Stomach smooth muscle (tissue), 2 donors: Measurements from ENCODE around the gene ATP11B.

Experiments
- H3K27ac ChIP-seq: one replicate; pipeline ENCODE4 v1.7.0; 2013; ENCODE audit warnings: mild to moderate bottlenecking, low read length, inconsistent platforms
- H3K27me3 ChIP-seq, 2 donors: one replicate each; pipeline ENCODE4 v1.7.0; 2013; ENCODE audit warnings: low read length in 2 of 2; ENCODE audit not compliant: insufficient read depth in 2 of 2, control insufficient read depth in 1 of 2
- H3K36me3 ChIP-seq, 2 donors: one replicate each; pipeline ENCODE4 v1.7.0; 2013; ENCODE audit warnings: low read length in 2 of 2; ENCODE audit not compliant: control insufficient read depth in 2 of 2, insufficient read depth in 2 of 2
- H3K4me1 ChIP-seq: one replicate; pipeline ENCODE4 v1.7.0; 2013; ENCODE audit warnings: low read length; ENCODE audit not compliant: control insufficient read depth, insufficient read depth
- H3K4me3 ChIP-seq, 2 donors: one replicate each; pipeline ENCODE4 v1.7.0; 2013; ENCODE audit warnings: low read length in 2 of 2
- H3K9ac ChIP-seq, 2 donors: one replicate each; pipeline ENCODE4 v1.7.0; 2013; ENCODE audit warnings: low read length in 2 of 2, mild to moderate bottlenecking in 1 of 2
- H3K9me3 ChIP-seq, 2 donors: one replicate each; pipeline ENCODE4 v1.7.0; 2013; ENCODE audit warnings: low read length in 2 of 2; ENCODE audit not compliant: control insufficient read depth in 2 of 2
- donor health status: healthy.
- donor health status: Pancreatic carcinoma.

ATP11B gene

DNA sequence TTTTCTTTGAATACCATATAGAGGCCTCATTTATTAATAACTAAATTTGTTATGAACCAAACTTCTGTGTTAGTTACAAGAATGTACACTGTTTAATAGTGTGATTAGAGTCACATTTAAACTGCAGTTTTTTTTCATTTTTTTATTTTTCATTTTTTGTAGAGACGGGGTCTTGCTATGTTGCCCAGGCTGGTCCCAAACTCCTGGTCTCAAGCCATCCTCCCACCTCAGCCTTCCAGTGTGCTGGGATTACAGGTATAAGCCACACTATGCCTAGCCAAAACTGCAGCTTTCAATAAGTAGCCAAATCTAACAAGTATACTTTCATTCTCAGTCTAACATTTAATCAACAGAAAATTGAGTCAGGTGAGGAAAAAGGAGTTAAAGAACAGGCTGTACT is 10.2 kb upstream of the ATP11B start:
- no peak overlapping the region for H3K9ac ChIP-seq
- no peaks in the 10 kb centered on the region for H3K36me3 ChIP-seq
- no peaks in the 10 kb centered on the region for H3K4me1 ChIP-seq
- no peak overlapping the region for H3K4me3 ChIP-seq
- peaks cover 4 to 5% of the 10 kb centered on the region in 2 donors for H3K27me3 ChIP-seq
- no peak overlapping the region for H3K27ac ChIP-seq
- H3K9me3 ChIP-seq, result no peaks in the 10 kb centered on the region

DNA sequence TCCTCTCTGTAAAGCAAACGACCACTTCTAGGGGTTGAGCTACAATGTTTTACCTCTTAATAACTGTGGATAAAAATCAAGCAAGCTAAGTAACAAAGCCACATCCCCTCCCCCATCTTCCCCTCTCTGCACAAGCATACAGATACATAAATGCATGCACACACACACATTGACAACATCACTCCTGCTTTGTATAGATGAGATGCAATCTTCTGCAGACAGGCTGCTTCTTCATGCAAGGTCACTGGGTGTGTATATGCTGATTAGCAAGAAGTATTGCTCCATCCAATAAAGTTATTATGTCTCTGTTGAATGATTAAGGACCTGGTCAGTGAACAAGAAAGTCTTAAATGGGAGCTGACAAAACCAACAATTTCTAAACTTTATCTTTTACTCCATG is 8.8 kb upstream of the ATP11B start:
- no peak overlapping the region for H3K9ac ChIP-seq
- H3K9me3 ChIP-seq, result no peaks in the 10 kb centered on the region
- H3K36me3 ChIP-seq, result no peaks in the 10 kb centered on the region

DNA sequence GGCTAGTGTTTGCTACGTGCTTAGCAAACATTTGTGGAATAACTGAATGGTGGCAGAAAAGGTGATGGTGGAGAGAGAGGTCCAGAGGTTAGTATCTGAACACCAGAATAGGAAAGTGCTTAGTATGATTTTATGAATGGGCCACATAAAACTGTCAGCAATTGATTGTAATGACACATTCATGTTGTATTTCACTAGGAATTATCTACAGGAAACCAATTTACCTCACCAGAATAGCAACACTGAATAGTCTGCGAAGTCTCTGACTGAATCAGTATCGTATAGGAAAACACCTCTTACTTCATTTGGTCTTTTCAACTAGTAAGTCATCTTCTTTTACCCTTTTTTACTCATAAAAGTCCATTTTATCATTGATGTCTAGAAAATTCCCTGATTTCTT is 8.2 kb upstream of the ATP11B start:
- no peaks in the 10 kb centered on the region for H3K36me3 ChIP-seq
- H3K27me3 ChIP-seq, result peaks cover 4 to 5% of the 10 kb centered on the region in 2 donors
- H3K27ac ChIP-seq, result no peak overlapping the region
- H3K4me3 ChIP-seq, result no peak overlapping the region
- no peak overlapping the region for H3K9ac ChIP-seq
- H3K9me3 ChIP-seq, result no peaks in the 10 kb centered on the region
- H3K4me1 ChIP-seq, result no peaks in the 10 kb centered on the region

More for the DNA sequence above, 8.8 kb upstream of the ATP11B start:
- Histone ChIP-seq H3K27me3 (peaks cover 4 to 5% of the 10 kb centered on the region in 2 donors), H3K4me3 (no peak overlapping the region), H3K27ac (no peak overlapping the region), H3K4me1 (no peaks in the 10 kb centered on the region)

DNA sequence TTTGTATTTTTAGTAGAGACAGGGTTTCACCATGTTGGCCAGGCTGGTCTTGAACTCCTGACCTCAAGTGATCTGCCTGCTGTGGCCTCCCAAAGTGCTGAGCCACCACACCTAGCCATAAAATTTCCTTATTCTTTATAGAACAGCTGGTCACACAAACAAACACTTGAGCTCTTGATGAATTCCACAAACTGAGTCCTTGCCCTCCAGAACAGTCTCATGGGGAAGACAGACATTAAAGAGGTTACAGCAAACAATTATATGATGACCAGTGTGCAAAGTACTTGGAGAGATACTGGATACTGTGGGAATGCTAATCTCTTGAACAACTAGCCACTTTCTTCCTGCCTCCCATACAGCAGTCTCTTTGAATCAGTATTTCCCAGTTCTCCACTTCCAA is 7.5 kb upstream of the ATP11B start:
- Histone ChIP-seq H3K9me3 (no peaks in the 10 kb centered on the region), H3K4me3 (no peak overlapping the region)

GRCh38 chr3:182786564-182787196 is 6.6 kb upstream of the ATP11B start:
- Histone ChIP-seq H3K4me3 (no peak overlapping the region), H3K36me3 (no peaks in the 10 kb centered on the region), H3K27ac (no peak overlapping the region), H3K9me3 (no peaks in the 10 kb centered on the region), H3K9ac (no peak overlapping the region), H3K27me3 (peaks cover 4 to 5% of the 10 kb centered on the region in 2 donors), H3K4me1 (no peaks in the 10 kb centered on the region)

More for the DNA sequence above, 7.5 kb upstream of the ATP11B start:
- H3K36me3 ChIP-seq, result no peaks in the 10 kb centered on the region
- H3K9ac ChIP-seq, result no peak overlapping the region
- H3K27me3 ChIP-seq, result peaks cover 4 to 5% of the 10 kb centered on the region in 2 donors
- H3K27ac ChIP-seq, result no peak overlapping the region
- no peaks in the 10 kb centered on the region for H3K4me1 ChIP-seq

GRCh38 chr3:182787302-182788036 is 5.8 kb upstream of the ATP11B start:
- no peaks in the 10 kb centered on the region for H3K36me3 ChIP-seq
- no peak overlapping the region for H3K4me3 ChIP-seq
- H3K27ac ChIP-seq, result no peak overlapping the region
- no peaks in the 10 kb centered on the region for H3K9me3 ChIP-seq
- no peaks in the 10 kb centered on the region for H3K4me1 ChIP-seq
- peaks cover 4 to 5% of the 10 kb centered on the region in 2 donors for H3K27me3 ChIP-seq
- no peak overlapping the region for H3K9ac ChIP-seq

DNA sequence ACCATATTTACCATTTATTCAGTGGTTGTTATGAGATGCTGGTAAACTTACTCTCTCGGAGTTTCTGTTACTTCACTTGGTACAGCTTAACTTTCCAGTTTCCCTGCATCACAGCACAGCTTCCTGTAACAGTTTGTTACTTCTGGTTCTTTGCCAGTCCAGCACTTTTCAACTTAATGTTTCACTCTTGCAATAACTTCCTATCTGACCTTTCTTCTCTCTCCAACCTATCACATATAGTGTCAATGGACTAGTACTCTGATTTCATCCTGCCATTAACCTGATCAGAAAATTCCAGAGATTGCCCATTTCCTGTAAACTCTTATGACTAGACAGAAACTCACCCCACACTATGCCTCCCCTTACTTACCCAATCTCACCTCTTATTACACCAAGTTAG is 3.9 kb upstream of the ATP11B start:
- H3K27me3 ChIP-seq, result peaks cover 4 to 5% of the 10 kb centered on the region in 2 donors
- no peaks in the 10 kb centered on the region for H3K36me3 ChIP-seq
- H3K27ac ChIP-seq, result no peak overlapping the region
- H3K9me3 ChIP-seq, result no peaks in the 10 kb centered on the region
- no peak overlapping the region for H3K9ac ChIP-seq
- H3K4me1 ChIP-seq, result peaks cover 2% of the 10 kb centered on the region
- H3K4me3 ChIP-seq, result no peak overlapping the region

- Histone ChIP-seq H3K27me3 (peaks cover 4 to 5% of the 10 kb centered on the region in 2 donors), H3K27ac (no peak overlapping the region), H3K4me1 (peaks cover 5% of the 10 kb centered on the region), H3K4me3 (no peak overlapping the region), H3K9ac (no peak overlapping the region), H3K36me3 (no peaks in the 10 kb centered on the region), H3K9me3 (no peaks in the 10 kb centered on the region)
These were observed 2.7 kb upstream of the ATP11B start for GRCh38 chr3:182790612-182791011.

DNA sequence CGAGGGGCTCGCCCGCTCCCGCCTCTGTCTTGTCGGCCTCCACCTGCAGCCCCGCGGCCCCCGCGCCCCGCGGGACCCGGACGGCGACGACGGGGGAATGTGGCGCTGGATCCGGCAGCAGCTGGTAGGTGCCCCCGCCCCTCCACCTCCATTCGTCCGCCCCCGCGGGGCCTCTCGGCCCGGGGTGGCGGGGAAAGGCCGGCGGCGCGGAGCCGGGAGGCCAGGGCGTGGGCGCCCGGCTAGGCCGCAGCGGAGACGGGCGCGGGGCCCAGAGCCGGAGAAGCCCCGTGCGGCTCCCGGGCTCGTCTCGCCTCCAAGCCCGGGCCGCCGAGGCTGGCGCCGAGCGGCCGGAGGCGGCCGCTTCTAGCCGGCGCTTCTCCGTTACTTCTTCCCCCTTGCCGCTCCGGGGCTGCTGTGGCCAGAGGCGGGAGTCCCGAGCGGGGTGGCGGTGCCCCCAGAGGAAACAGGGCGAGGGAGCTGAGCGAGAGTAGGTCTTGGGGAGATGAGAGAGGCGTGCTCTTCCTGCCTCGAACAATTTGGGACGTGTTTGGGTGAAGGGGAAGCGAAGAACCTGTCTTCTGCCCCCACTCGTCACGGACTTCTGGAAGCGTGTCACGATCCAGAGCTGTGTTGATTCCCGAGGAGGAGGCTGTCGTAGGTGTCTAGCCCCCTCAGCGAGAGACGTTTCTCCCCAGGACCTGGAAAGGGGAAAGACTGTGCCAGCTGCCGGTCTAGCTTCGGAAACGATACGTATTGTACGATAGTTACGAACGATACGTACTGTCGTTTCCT is 555 bp downstream of the ATP11B start:
- Histone ChIP-seq H3K4me3 (peak overlapping the region; percentile 92 to 99), H3K27me3 (no peaks in the 10 kb centered on the region), H3K9me3 (no peaks in the 10 kb centered on the region), H3K36me3 (no peaks in the 10 kb centered on the region), H3K4me1 (peaks cover 5% of the 10 kb centered on the region), H3K27ac (peak overlapping the region; percentile 75), H3K9ac (peak overlapping the region; percentile 96)

DNA sequence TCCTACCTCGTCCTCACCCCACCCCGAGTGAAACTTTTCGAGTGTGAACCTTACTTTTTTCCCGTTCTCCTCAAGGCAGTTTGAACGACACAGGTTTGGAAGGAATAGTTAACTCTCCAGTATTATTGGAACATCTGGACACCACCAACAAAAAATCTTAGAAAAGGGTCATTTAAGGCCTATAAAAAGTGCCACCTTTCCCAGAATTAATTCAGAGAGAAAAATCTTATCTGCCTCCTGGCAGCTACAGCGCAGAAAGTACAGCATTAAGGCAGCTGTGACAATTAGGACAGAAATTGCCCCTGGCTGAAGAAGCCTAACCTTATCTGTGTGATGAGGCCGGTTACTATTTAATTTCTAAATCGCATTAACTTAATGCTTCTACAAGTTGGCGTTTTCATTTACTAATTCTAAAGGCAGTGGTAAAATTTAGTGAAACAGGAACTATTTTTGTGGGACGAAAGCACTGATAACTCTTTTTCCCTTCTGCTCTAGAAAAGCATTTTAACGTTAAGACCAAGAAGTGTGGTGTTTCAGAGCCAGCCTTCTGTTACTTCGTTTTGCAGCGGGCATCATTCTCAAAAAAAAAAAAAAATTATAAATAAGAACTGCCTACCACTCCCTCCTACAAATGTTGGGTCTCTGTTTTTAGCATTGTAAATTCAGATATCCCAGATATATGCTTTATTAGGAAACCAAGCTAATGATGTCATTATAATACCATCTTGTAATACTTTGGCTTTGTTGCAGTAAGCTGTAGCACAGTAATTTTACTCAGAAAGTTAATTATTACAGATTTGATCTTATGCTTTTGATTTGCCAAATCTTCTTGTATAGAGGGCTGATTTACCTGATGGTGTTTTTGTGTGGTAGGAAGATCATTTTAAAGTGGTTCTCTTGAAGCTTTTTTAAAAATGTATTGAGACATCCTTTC is 1.4 kb downstream of the ATP11B start:
- Histone ChIP-seq H3K9me3 (no peaks in the 10 kb centered on the region), H3K4me1 (peaks cover 5% of the 10 kb centered on the region), H3K27me3 (no peaks in the 10 kb centered on the region), H3K4me3 (peak overlapping the region; percentile 92 to 99), H3K36me3 (no peaks in the 10 kb centered on the region), H3K9ac (peak overlapping the region; percentile 96), H3K27ac (peak overlapping the region; percentile 75)
